COLO829 (cell line): ENCODE measurements around the gene ANKRD33B.
"Not testable (repeated sequence)": the region's sequence is repeated elsewhere in the genome, so short reads cannot be mapped to it uniquely, and the experiment has no call there.

Experiments
- DNase-seq: peaks from one replicate; pipeline ENCODE4 v3.0.0; 2012; ENCODE audit warnings: low spot score

Gene ANKRD33B

DNA sequence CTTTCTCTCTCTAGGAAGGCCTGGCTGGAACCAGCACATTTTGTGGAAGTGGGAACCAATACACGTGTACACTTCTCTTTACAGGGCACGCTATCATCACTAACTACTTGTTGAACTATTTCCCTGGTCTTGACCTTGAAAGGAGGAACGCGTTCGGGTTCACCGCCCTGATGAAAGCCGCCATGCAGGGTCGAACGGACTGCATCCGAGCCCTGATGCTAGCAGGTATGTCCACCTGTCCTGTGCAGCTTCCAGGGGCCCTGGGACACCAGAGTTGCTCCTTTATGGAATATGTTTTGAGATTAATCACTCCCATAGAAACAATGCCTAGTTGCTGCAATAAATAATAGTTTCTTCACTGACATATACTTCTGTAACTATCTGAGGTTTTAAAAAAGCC lies 74.1 kb downstream of the ANKRD33B start:
- DNase-seq = no peak

GRCh38 chr5:10638723-10639122 lies 74.9 kb downstream of the ANKRD33B start:
- not testable (repeated sequence) for DNase-seq

DNA sequence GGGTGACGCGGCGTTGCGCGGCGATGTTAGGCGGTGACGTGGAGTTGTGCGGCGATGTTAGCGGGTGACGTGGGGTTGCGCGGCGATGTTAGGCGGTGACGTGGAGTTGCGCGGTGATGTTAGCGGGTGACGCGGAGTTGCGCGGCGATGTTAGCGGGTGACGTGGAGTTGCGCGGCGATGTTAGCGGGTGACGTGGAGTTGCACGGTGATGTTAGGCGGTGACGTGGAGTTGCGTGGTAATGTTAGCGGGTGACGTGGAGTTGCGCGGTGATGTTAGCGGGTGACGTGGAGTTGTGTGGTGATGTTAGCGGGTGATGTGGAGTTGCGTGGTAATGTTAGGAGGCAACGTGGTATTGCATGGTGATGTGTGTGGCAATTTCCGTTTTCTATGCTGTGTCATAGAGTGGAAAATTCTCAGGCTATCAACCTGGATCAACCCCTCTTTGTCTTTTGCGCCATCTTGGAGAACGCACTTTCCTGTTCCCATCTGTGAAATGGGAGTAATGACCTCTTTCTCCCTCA lies 76.0 kb downstream of the ANKRD33B start:
- no peak for DNase-seq

DNA sequence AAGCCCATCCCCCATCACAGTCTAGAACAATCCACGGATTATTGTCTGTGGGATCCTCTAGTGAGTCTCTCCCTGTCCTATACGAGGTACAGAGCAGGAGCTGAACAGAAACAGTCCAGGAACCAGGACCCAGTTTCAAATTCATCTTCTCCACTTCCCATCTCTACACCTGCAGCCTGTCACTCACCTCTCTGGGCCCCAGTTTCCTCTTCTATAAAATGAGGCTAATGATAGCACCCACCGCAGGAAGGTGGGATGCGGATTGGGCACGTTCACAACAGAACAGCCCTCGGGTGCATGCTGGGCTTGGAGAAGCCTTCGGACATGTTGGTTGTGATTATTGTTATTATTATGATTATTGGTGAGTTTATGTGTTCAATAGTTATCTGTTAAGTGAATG lies 78.5 kb downstream of the ANKRD33B start:
- DNase-seq = no peak

- DNase-seq = no peak
Observed at GRCh38 chr5:10644192-10644591, 80.3 kb downstream of the ANKRD33B start.

DNA sequence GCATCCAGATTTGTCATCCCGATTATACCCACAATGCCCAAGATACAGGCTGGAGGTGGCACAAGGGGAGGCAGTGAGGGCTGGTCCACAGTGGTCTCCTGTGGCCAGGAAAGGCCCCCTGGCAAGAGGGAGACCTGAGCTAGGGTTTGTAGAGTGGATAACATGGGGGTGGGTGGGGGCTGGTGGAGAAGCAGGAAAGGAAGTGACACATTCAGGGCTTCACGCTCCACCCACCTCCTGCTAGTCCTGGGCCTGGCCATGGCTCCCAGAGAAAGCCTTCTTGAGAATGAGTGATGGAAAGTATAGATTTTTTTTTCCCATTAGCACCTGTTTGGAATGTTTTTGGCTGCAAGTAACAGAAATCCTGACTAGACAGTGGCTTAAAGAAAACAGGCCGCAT lies 81.3 kb downstream of the ANKRD33B start:
- no peak for DNase-seq

GRCh38 chr5:10645671-10646070 lies 81.8 kb downstream of the ANKRD33B start:
- DNase-seq = no peak

GRCh38 chr5:10647640-10648039 lies 83.8 kb downstream of the ANKRD33B start:
- no peak for DNase-seq

DNA sequence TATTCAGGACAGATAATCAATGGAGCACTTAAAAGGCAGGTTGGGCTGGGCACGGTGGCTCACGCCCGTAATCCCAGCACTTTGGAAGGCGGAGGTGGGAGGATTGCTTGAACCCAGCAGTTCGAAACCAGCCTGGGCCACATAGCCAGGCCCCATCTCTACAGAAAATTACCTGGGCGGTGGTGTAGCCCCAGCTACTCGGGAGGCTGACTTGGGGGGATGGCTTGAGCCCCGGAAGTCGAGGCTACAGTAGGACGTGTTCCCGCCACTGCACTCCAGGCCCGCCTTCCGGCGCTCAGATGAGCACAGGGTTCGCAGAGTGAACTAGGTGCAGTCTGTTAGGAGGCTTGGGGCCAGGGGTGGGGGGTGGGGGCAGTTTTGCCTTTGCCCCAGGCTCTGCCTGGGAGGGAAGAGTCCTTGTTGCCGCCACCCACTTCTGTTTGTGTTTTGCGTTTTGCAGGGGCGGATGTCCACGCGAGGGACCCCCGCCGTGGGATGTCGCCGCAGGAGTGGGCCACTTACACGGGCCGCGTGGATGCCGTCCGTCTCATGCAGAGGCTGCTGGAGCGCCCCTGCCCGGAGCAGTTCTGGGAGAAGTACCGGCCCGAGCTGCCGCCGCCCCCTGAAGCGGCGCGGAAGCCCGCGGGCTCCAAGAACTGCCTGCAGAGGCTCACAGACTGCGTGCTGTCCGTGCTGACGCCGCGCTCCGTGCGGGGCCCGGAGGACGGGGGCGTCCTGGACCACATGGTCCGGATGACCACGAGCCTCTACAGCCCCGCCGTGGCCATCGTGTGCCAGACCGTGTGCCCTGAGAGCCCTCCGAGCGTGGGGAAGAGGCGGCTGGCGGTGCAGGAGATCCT lies 85.2 kb downstream of the ANKRD33B start:
- DNase-seq = no peak

- DNase-seq = no peak
Observed at GRCh38 chr5:10649666-10650380, 86.0 kb downstream of the ANKRD33B start.

DNA sequence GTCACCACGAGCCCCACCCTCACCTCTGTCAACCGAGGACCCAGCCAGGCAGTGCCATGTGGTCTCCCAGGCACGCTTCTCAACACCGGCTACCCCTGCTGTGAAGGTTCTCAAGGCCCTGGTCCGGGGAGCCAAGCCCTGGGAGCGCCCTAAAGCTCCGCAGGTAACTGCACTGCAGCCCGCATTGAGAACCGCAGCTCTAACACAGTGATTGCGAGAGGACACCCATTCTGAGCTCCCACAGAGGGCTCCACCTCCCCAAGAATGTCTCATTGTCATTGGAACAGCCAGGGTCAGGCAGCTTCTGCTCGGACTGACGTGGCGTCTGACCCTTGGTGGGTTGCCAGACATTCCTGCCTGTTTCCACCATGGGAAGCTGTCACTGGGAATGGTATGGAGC lies 88.3 kb downstream of the ANKRD33B start:
- DNase-seq = no peak

DNA sequence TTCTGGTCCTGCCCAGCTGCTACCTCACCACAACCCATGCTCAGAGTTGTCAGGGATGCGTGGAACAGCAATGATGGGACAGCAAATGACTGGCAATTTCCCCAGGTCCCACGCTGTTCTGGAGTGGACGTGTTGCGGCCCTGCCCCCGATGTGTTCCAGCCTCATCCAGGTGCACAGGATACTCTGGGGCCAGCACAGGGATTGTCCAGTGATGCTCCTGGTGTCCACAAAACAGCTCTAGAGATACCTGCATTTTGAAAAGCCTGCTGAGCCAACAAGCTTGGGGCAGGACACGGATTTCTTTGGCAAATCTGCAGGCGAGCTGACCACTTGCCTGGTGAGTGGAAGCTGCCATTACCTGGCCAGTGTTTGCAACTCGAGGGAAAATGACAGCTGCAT lies 88.7 kb downstream of the ANKRD33B start:
- no peak for DNase-seq

- DNase-seq = no peak
Observed at GRCh38 chr5:10653043-10653442, 89.2 kb downstream of the ANKRD33B start.

DNA sequence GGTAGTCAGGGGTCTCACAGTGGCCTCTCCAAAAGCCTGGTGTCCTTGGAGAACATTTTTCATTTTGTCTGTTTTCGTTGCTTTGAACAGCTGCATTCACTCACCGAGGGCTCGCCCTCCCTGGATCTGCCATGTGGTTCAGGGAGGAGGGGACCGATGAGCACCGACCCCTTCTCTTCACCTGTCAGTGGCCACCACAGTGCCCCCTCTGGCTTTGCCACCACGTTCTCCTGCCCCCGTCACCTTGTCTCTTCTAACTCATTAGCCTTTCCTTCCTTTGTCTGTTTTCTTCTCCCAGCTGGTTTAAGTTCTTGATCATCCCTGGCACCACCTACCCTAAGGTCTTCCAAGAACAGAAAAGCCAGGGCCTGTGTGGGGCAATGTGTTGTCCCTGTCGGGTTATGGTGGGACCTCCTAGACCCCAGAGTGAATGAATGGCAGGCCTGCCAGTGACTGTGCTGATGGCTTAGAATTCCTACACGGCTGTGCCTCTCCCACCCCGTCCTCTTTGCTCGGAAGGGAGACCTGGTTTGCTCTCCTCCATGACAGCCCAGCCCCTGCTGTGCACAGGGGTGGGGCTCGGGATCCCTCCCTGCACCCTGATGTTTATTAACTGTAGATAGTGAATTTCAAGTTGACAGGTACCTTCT lies 90.0 kb downstream of the ANKRD33B start:
- no peak for DNase-seq

DNA sequence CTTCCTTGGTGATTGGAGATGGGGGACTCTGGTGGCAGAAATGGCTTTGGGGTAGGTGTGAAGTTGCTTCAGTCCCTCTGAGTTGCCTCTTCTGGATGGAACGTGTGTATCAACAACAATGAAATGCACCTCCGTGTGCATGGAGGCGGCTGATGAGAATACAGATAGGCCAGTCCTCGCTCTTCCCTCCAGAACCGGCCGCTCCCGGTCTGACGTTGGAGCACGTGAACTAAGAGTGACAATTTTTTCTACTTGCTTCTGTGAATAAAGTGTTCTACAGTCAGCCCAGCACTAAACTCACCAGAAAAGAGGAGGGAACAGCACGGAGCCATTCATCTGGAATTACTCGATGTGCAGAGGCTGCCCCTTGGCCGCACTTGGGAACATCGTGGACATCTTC lies 90.7 kb downstream of the ANKRD33B start:
- DNase-seq = no peak

DNA sequence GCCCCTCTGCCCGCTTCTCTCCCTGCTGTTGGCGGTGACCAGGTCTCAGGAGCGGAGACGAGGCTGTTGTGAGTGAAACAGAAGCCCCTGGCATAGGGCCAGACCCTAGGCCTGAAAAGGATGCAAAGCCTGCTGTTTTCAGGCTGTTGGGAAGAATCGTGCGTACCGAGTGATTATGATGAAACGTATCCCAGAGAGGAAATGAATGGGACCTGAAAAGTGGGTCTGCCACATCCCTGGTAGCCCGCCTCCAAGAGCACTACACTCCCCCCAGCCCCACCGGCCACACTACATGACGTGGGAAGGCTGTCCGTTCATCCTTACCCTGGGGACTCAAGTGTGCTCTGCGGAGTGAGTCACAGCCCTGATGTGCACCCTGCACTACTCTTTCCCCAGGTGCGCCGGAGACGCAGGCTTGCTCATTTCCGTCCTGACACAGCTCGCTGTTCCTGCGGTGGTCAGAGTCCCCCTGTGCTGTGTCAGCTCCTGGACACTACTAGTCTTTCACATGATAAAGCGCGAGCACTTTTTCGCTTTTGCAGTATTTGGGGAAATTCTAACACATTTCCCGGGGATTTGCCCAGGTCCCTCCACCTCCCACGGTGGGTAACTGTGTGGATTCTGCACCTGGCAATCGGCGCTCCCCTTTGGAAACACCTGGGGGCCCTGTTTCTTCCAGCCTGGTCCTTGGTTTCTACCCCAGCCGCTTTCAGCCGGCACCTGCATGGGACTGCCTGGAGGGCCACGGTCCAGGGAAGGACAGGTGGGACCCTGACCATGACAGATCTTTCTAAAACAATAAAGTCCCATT lies 91.5 kb downstream of the ANKRD33B start:
- DNase-seq = no peak

- no peak for DNase-seq
Observed at GRCh38 chr5:10655972-10656830, 92.3 kb downstream of the ANKRD33B start.

- no peak for DNase-seq
Observed at GRCh38 chr5:10658265-10658664, 94.4 kb downstream of the ANKRD33B start.

DNA sequence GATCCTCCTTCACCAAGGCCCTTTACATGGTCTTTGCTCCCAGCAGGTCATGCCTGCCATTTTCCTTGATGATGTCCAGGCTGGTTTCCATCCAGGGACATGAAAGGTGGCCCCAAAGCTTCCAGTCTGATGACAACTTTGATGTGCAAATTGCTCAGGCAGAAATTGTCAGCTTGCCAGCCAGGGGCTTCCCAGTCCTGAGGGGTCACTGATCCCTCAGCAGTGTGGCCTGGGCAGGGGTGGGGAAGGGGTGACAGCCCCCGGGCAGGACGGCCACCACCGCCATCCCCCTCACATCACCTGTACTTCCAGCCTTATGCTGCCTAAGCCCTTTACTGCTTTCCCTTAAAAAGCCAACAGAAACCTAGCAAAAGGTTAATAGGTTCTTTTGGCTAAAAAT lies 96.3 kb downstream of the ANKRD33B start:
- DNase-seq = no peak

DNA sequence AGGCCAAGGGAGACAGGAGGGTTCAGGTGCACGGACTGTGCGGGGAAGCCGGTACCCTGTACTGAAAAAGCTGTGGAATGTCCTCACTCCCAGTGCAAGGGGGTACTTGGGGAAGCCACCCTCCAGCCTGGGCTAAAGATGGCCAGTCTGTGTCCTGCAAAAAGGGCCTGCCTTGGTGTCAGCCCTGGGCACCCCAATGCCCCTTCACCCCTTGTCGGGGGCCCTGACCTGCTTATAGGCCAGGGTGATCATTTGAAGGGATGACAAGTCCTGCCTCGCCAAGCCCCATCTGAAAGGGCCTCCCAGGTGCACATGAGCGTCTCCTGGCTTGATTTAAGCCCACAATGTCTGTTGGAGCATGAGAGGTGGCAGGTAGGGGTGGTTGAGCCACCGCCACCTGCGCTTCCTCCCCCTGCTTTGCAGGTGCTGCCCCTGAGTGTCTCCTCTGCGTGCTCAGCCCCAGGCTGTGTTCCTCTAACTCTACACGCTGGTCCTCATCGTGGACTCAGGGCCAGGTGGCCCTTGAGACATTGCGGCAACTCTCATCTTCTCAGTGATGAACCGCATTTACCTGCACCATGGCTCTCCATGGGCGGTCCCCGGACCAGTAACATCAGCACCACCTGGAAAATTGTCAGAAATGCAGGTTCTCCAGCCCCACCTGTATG lies 97.0 kb downstream of the ANKRD33B start:
- DNase-seq = no peak
